HG03378 (cell line): Measurements from ENCODE around the gene MYCBPAP.

Source experiments
- ATAC-seq: cut with Tn5 transposase; IDR thresholded peaks from one replicate; pipeline ENCODE4 v1.9.1; 2021; ENCODE audit warnings: mild to moderate bottlenecking, moderate library complexity; ENCODE audit not compliant: unreplicated experiment

Gene MYCBPAP

GRCh38 chr17:50536683-50537646, 28.7 kb downstream of the MYCBPAP start:
- ATAC-seq, result no peak

- no peak for ATAC-seq
These were observed 29.7 kb downstream of the MYCBPAP start for GRCh38 chr17:50537721-50538548.

- ATAC-seq, result no peak
These were observed 30.5 kb downstream of the MYCBPAP start for GRCh38 chr17:50538549-50539410.

GRCh38 chr17:50539762-50540559, 31.7 kb downstream of the MYCBPAP start:
- ATAC-seq, result no peak

GRCh38 chr17:50540560-50541401, 32.5 kb downstream of the MYCBPAP start:
- no peak for ATAC-seq

- no peak for ATAC-seq
These were observed 33.1 kb downstream of the MYCBPAP start for GRCh38 chr17:50541402-50541715.

- peak; percentile 40 for ATAC-seq
These were observed 33.8 kb downstream of the MYCBPAP start for GRCh38 chr17:50541716-50542688.

GRCh38 chr17:50542795-50543774, 34.8 kb downstream of the MYCBPAP start:
- no peak for ATAC-seq

GRCh38 chr17:50544516-50544915, 36.3 kb downstream of the MYCBPAP start:
- ATAC-seq, result no peak

GRCh38 chr17:50545311-50545710, 37.1 kb downstream of the MYCBPAP start:
- ATAC-seq, result no peak

GRCh38 chr17:50546701-50547034, 38.4 kb downstream of the MYCBPAP start:
- ATAC-seq, result no peak

GRCh38 chr17:50547035-50547735, 38.9 kb downstream of the MYCBPAP start, which contains the start of gene SPATA20:
Gene SPATA20, plus strand, starts transcription at chr17:50547174. Its CDS starts 35 bp downstream, at chr17:50547209.
- peak; percentile 55 for ATAC-seq

GRCh38 chr17:50547736-50548083, 39.5 kb downstream of the MYCBPAP start:
- ATAC-seq, result no peak

- ATAC-seq, result no peak
These were observed 40.6 kb downstream of the MYCBPAP start for GRCh38 chr17:50548831-50549230.

GRCh38 chr17:50549256-50549941, 41.2 kb downstream of the MYCBPAP start:
- no peak for ATAC-seq

GRCh38 chr17:50549969-50550368, 41.7 kb downstream of the MYCBPAP start:
- no peak for ATAC-seq
